ENCODE measurements around the gene DCST2.
A peak's percentile ranks its signal among the peaks of the same experiment; 100 is the strongest.
"Not testable (repeated sequence)": the region's sequence is repeated elsewhere in the genome, so short reads cannot be mapped to it uniquely, and the experiment has no call there.

Gene DCST2

GRCh38 chr1:154988058-154988954, 45.3 kb downstream of the DCST2 start:
- Histone ChIP-seq H2BK120ac (ENCODE audit: low read depth, low read length) (no peak overlapping the region), H3K4me3 (ENCODE audit: low read length in 2 of 2) (no peak overlapping the region), H3K27me3 (ENCODE audit: control insufficient read depth in 3 of 3, insufficient read depth in 3 of 3, low read depth in 1 of 3, low read length in 3 of 3) (no peaks in the 10 kb centered on the region), H2AFZ (ENCODE audit: low read length) (no peak overlapping the region), H3K9me3 (replicated peaks in 1 of 2; ENCODE audit: control insufficient read depth in 2 of 2, insufficient read depth in 1 of 2, low read depth in 1 of 2, low read length in 2 of 2) (no peaks in the 10 kb centered on the region), H2BK12ac (ENCODE audit: low read length) (no peak overlapping the region), H3K4me2 (ENCODE audit: insufficient read depth, low read length, poor library complexity, severe bottlenecking) (no peak overlapping the region), H3K14ac (ENCODE audit: low read length) (no peak overlapping the region), H3K4me1 (ENCODE audit: control insufficient read depth in 2 of 2, insufficient read depth in 1 of 2, low read depth in 1 of 2, low read length in 2 of 2) (peaks cover 5 to 10% of the 10 kb centered on the region in 2 donors), H4K91ac (ENCODE audit: low read depth, low read length, poor library complexity) (no peak overlapping the region), H2BK15ac (ENCODE audit: low read length) (no peak overlapping the region), H3K27ac (replicated peaks; ENCODE audit: low read length) (no peak overlapping the region), H4K8ac (ENCODE audit: low read depth, low read length) (no peak overlapping the region), H3K23ac (ENCODE audit: low read depth, low read length, poor library complexity) (no peak overlapping the region), H3K18ac (ENCODE audit: low read length) (no peak overlapping the region), H3K9ac (ENCODE audit: low read depth, low read length, poor library complexity) (no peak overlapping the region), H2AK5ac (ENCODE audit: low read depth, low read length) (no peak overlapping the region), H3K36me3 (replicated peaks in 1 of 2; ENCODE audit: control insufficient read depth in 2 of 2, insufficient read depth in 2 of 2, low read length in 2 of 2) (peaks cover 37 to 70% of the 10 kb centered on the region in 2 donors), H3K4ac (ENCODE audit: low read length) (no peak overlapping the region), H2BK5ac (ENCODE audit: low read length) (no peak overlapping the region), H3K79me1 (ENCODE audit: low read depth, low read length) (peaks cover 12% of the 10 kb centered on the region)
- WGBS, 2 donors (ENCODE audit: extremely low coverage in 2 of 2, insufficient read length in 2 of 2, insufficient replicate concordance in 1 of 2): no CpG with 5 or more reads among the region's 17 CpGs
- DNase-seq (ENCODE audit: low spot score): no peak

GRCh38 chr1:154987326-154987725, 46.3 kb downstream of the DCST2 start:
- H2BK5ac ChIP-seq (ENCODE audit: low read length): no peak overlapping the region
- H3K23ac ChIP-seq (ENCODE audit: low read depth, low read length, poor library complexity): no peak overlapping the region
- no peaks in the 10 kb centered on the region for H3K9me3 ChIP-seq (replicated peaks in 1 of 2; ENCODE audit: control insufficient read depth in 2 of 2, insufficient read depth in 1 of 2, low read depth in 1 of 2, low read length in 2 of 2)
- H3K14ac ChIP-seq (ENCODE audit: low read length): no peak overlapping the region
- no peak overlapping the region for H3K9ac ChIP-seq (ENCODE audit: low read depth, low read length, poor library complexity)
- peaks cover 12% of the 10 kb centered on the region for H3K79me1 ChIP-seq (ENCODE audit: low read depth, low read length)
- no peak overlapping the region for H3K4me2 ChIP-seq (ENCODE audit: insufficient read depth, low read length, poor library complexity, severe bottlenecking)
- no peak overlapping the region for H3K27ac ChIP-seq (replicated peaks; ENCODE audit: low read length)
- no peak overlapping the region for H4K91ac ChIP-seq (ENCODE audit: low read depth, low read length, poor library complexity)
- no CpG with 5 or more reads among the region's 6 CpGs for WGBS, 2 donors (ENCODE audit: extremely low coverage in 2 of 2, insufficient read length in 2 of 2, insufficient replicate concordance in 1 of 2)
- H4K8ac ChIP-seq (ENCODE audit: low read depth, low read length): no peak overlapping the region
- H3K18ac ChIP-seq (ENCODE audit: low read length): no peak overlapping the region
- H3K27me3 ChIP-seq (ENCODE audit: control insufficient read depth in 3 of 3, insufficient read depth in 3 of 3, low read depth in 1 of 3, low read length in 3 of 3): no peaks in the 10 kb centered on the region
- no peak overlapping the region for H2BK15ac ChIP-seq (ENCODE audit: low read length)
- no peak overlapping the region for H2BK12ac ChIP-seq (ENCODE audit: low read length)
- H3K4ac ChIP-seq (ENCODE audit: low read length): no peak overlapping the region
- no peak overlapping the region for H2BK120ac ChIP-seq (ENCODE audit: low read depth, low read length)
- DNase-seq (ENCODE audit: low spot score): no peak
- H2AK5ac ChIP-seq (ENCODE audit: low read depth, low read length): no peak overlapping the region
- H3K4me3 ChIP-seq (ENCODE audit: low read length in 2 of 2): no peak overlapping the region
- peaks cover 1 to 5% of the 10 kb centered on the region in 2 donors for H3K4me1 ChIP-seq (ENCODE audit: control insufficient read depth in 2 of 2, insufficient read depth in 1 of 2, low read depth in 1 of 2, low read length in 2 of 2)
- H2AFZ ChIP-seq (ENCODE audit: low read length): no peak overlapping the region
- H3K36me3 ChIP-seq (replicated peaks in 1 of 2; ENCODE audit: control insufficient read depth in 2 of 2, insufficient read depth in 2 of 2, low read length in 2 of 2): peaks cover 32 to 61% of the 10 kb centered on the region in 2 donors

GRCh38 chr1:154986736-154987135, 46.8 kb downstream of the DCST2 start:
- Histone ChIP-seq H3K79me1 (ENCODE audit: low read depth, low read length) (peaks cover 12% of the 10 kb centered on the region), H3K36me3 (replicated peaks in 1 of 2; ENCODE audit: control insufficient read depth in 2 of 2, insufficient read depth in 2 of 2, low read length in 2 of 2) (peaks cover 32 to 60% of the 10 kb centered on the region in 2 donors)
- not testable (repeated sequence) for H3K4me2 ChIP-seq (ENCODE audit: insufficient read depth, low read length, poor library complexity, severe bottlenecking); H3K27me3 ChIP-seq (ENCODE audit: control insufficient read depth in 3 of 3, insufficient read depth in 3 of 3, low read depth in 1 of 3, low read length in 3 of 3); H3K23ac ChIP-seq (ENCODE audit: low read depth, low read length, poor library complexity); H4K91ac ChIP-seq (ENCODE audit: low read depth, low read length, poor library complexity); H3K14ac ChIP-seq (ENCODE audit: low read length); H3K4me1 ChIP-seq (ENCODE audit: control insufficient read depth in 2 of 2, insufficient read depth in 1 of 2, low read depth in 1 of 2, low read length in 2 of 2); DNase-seq (ENCODE audit: low spot score); H4K8ac ChIP-seq (ENCODE audit: low read depth, low read length); H3K4ac ChIP-seq (ENCODE audit: low read length); H3K9me3 ChIP-seq (replicated peaks in 1 of 2; ENCODE audit: control insufficient read depth in 2 of 2, insufficient read depth in 1 of 2, low read depth in 1 of 2, low read length in 2 of 2); H3K9ac ChIP-seq (ENCODE audit: low read depth, low read length, poor library complexity); H2AFZ ChIP-seq (ENCODE audit: low read length); H2BK5ac ChIP-seq (ENCODE audit: low read length); H2BK15ac ChIP-seq (ENCODE audit: low read length); H3K27ac ChIP-seq (replicated peaks; ENCODE audit: low read length); H2BK12ac ChIP-seq (ENCODE audit: low read length); H3K4me3 ChIP-seq (ENCODE audit: low read length in 2 of 2); H3K18ac ChIP-seq (ENCODE audit: low read length); H2AK5ac ChIP-seq (ENCODE audit: low read depth, low read length); H2BK120ac ChIP-seq (ENCODE audit: low read depth, low read length)
- WGBS, 2 donors (ENCODE audit: extremely low coverage in 2 of 2, insufficient read length in 2 of 2, insufficient replicate concordance in 1 of 2): no CpG with 5 or more reads among the region's 4 CpGs

GRCh38 chr1:154983776-154984466, 49.7 kb downstream of the DCST2 start:
- WGBS, 2 donors (ENCODE audit: extremely low coverage in 2 of 2, insufficient read length in 2 of 2, insufficient replicate concordance in 1 of 2): no CpG with 5 or more reads among the region's 17 CpGs
- Histone ChIP-seq H3K27ac (replicated peaks; ENCODE audit: low read length) (no peak overlapping the region), H3K4me3 (ENCODE audit: low read length in 2 of 2) (peak overlapping the region; percentile 73 to 89)

More at GRCh38 chr1:154983776-154984466, 49.7 kb downstream of the DCST2 start:
- Histone ChIP-seq H3K36me3 (replicated peaks in 1 of 2; ENCODE audit: control insufficient read depth in 2 of 2, insufficient read depth in 2 of 2, low read length in 2 of 2) (peaks cover 22 to 62% of the 10 kb centered on the region in 2 donors), H3K27me3 (ENCODE audit: control insufficient read depth in 3 of 3, insufficient read depth in 3 of 3, low read depth in 1 of 3, low read length in 3 of 3) (no peaks in the 10 kb centered on the region), H3K18ac (ENCODE audit: low read length) (no peak overlapping the region), H3K4ac (ENCODE audit: low read length) (peak overlapping the region; percentile 26), H3K4me2 (ENCODE audit: insufficient read depth, low read length, poor library complexity, severe bottlenecking) (peak overlapping the region; percentile 84), H4K8ac (ENCODE audit: low read depth, low read length) (no peak overlapping the region), H2BK12ac (ENCODE audit: low read length) (no peak overlapping the region), H3K9ac (ENCODE audit: low read depth, low read length, poor library complexity) (peak overlapping the region; percentile 82), H3K23ac (ENCODE audit: low read depth, low read length, poor library complexity) (peak overlapping the region; percentile 11), H2AFZ (ENCODE audit: low read length) (peak overlapping the region; percentile 55), H2BK15ac (ENCODE audit: low read length) (no peak overlapping the region), H2AK5ac (ENCODE audit: low read depth, low read length) (peak overlapping the region; percentile 59), H2BK5ac (ENCODE audit: low read length) (no peak overlapping the region), H3K4me1 (ENCODE audit: control insufficient read depth in 2 of 2, insufficient read depth in 1 of 2, low read depth in 1 of 2, low read length in 2 of 2) (peaks cover 1 to 5% of the 10 kb centered on the region in 2 donors), H4K91ac (ENCODE audit: low read depth, low read length, poor library complexity) (no peak overlapping the region), H3K14ac (ENCODE audit: low read length) (no peak overlapping the region), H2BK120ac (ENCODE audit: low read depth, low read length) (no peak overlapping the region), H3K79me1 (ENCODE audit: low read depth, low read length) (peaks cover 12% of the 10 kb centered on the region), H3K9me3 (replicated peaks in 1 of 2; ENCODE audit: control insufficient read depth in 2 of 2, insufficient read depth in 1 of 2, low read depth in 1 of 2, low read length in 2 of 2) (no peaks in the 10 kb centered on the region)
- DNase-seq (ENCODE audit: low spot score): no peak

Data from neuronal stem cell (in vitro differentiated cells).